ENCODE data around the gene OAS1.
A peak's percentile ranks its signal among the peaks of the same experiment; 100 is the strongest.

Gene OAS1

DNA sequence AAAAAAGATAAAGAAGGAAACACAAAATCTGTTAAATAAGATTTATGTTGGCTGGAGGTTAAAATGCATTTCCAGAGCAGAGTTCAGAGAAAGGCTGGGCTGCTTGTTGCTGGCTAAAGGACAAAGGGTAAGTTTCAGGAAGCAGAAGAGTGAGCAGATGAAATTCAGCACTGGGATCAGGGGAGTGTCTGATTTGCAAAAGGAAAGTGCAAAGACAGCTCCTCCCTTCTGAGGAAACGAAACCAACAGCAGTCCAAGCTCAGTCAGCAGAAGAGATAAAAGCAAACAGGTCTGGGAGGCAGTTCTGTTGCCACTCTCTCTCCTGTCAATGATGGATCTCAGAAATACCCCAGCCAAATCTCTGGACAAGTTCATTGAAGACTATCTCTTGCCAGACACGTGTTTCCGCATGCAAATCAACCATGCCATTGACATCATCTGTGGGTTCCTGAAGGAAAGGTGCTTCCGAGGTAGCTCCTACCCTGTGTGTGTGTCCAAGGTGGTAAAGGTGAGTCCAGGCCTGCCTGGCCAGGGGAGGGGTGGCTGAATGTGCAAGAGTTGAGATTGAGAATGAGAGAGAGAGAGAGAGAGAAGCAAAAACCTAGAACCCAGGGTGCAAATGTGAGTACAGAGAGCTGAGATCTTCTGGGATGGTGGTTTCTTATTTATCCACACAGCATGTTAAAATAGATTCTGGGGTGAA lies at the start of gene OAS1:
OAS1 (plus strand) TSS at position 251 of the 703 bp plus-strand sequence; CDS start at position 329, 78 bp downstream.
- peak; percentile 34 for DNase-seq

DNA sequence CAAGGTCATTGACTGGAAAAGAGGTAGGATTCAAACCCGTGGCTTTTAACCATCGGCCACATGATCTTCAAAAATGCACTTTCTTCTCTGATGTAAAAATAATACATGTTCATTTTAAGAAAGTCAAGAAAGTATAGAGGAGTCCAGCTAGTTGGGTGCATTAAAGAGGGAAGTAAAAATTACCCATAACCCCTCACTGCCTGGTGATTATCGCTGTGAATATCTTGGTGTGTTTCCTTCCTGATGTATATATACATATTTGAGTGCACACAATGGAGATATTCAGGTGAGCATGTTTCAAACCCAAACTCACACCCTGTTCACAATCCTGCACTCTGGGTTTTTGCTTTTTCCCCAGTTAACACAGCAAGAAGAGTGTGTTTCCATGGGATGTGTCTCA lies 47.5 kb upstream of the OAS1 start:
- DNase-seq: no peak

DNA sequence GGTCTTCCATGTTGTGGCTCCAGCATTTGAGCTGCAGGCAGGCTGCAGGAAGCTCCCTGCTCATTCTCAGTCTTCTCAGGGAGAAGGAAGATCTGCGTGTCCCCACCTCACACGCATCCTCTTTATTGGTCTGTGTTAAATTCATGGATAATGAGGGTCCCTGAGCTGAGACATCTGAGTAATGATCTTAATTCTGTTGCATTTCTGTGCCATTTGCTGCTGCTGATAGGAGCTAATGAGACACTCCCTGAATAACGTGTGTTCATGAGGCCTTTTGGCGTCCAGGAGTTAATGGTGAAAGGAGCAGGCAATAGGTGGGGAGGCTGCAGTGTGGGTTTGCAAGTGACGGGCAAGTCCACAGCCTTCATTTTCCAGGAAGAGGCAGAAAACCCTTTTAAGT lies 46.6 kb upstream of the OAS1 start:
- DNase-seq: no peak

DNA sequence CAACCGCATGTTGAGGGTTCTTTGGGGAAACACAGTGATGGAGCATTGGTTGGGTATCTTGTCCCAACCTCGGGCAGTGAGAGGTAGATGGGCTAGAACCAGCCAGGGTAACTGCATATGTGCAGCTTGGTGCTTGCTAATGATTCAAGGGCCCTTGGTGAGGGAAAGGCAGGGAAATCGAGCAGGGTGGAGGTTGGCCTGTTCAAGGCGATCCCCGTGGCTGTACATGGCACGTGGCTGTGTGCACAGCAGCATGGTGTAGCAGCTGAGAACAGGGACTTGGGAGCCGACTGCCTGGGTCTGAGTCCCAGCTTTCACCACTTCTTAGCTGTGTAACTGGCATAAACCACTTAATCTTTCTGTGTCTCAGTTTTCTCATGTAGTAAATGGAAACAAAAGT lies 45.5 kb upstream of the OAS1 start:
- DNase-seq: no peak

DNA sequence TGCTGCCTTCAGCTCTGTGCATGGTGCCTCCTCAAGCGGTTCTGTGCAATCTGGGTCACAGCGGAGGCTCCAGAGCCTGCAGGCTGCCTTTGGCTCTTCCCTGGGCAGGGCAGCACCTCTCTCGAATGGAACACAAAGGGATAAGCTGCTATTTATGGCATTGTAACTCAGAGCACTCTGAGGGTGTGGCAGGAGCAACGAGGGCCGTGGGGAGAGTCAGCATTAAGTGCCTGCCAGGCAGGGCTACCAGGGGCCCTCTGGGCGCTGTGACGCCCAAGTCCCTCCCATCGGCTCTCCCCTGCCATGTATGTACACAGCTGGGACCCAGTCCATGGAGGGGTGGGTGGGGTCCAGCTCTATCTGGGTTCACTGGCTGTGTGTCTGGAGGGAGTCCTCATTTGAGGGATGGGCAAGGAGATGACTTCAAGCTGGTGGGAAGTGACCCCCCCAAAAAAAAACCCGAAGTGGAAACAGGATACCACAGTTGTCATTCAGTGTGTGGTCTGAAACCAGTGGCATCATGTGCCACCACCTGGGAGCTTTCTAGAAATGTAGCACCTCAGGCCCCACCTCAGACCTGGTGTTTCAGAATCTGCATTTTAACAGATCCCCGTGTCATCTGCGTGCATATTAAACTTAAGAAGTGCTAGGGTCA lies 44.0 kb upstream of the OAS1 start:
- DNase-seq: no peak

DNA sequence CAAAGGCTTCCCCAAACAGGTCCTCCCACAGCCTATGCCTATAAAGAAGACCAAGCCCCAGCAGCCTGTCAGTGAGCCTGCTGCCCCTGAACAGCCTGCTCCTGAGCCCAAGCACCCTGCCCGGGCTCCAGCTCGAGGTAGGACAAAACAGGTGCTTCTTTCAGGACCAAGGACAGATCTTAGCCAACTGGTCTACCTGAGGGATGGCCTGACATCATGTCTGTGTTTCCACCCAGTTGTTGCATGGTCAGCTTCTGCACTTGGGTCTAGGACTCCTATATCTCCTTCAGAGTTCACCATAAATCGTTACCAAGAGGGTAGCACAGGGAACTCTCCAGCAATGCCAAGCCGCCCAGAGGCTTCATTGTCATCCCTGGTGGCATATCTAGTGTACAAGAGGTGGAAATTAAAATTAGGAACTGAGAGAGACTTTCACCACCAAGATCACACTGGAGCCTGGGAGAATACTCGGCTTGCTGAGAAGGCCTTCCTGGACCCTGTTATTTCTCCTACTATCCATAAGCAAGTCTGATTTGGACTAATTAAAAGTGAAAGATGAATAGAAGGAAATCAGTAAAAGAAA lies 38.2 kb upstream of the OAS1 start:
- no peak for DNase-seq

DNA sequence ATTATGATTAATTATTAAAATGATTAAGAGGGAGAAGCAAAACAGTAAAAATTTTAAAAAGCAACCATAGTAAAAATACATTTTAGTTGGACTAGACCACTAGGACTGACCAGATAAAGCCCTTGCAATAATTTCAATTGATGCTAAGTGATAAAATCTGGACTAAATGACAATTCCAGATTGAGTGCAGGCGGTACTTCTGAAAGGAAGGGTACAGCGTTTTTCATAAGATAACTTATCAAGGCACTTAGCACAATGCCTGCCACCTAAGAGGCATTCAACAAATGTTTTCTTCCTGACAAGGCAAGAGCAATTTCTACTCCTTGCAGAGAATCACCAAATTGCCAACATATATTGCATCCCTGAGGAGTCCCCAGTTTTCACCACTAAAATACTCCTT lies 37.7 kb upstream of the OAS1 start:
- DNase-seq: no peak

DNA sequence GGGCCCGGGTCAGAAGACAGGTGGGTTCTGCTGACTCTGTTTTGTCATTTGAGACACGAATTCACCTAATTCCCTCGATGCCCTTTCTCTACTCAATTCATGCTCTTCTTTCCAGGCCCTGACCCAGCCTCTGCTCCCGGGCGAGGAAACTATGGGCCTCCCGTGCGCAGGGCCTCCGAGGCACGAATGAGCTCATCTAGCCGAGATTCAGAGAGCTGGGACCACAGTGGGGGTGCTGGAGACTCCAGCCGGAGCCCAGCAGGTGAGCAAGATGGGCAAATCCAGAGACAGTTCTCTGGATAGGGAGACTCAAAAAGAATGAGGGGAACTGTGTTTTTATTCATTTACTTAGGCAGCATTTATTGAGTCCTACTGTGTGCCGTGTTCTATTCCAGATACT lies 37.0 kb upstream of the OAS1 start:
- DNase-seq: no peak

DNA sequence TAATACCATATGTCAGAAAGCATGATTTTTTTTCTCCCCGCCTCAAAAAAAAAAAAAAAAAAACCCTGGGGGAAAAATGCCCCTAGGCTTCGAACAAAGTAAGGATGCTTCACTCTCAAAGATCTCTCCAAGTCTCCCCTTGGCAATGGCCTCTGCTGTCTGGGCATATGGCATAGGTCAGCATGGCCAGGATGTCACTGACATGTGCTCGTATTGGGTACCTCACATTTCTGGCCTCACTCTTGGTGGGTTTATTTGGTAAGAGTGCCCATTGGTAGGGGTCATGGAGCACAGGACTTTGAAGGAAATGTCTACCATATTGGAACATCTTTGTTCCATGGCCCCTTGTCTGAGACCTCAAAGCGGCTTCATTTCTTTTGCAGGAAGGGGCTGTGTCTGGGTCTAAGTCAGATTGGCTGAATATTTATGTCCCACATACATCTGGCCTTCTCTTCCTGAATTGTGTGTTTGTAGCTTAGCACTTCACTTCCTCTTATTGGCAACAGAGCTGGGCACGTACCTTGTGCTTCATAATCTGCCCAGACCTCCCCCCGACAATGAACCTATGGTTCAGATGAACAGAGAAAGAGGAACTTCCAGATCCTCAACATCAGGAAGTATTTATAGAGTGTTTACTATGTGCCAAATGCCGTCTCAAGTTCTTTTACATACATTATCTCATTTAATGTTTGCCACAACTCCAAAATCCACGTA lies 36.3 kb upstream of the OAS1 start:
- peak; percentile 56 for DNase-seq

DNA sequence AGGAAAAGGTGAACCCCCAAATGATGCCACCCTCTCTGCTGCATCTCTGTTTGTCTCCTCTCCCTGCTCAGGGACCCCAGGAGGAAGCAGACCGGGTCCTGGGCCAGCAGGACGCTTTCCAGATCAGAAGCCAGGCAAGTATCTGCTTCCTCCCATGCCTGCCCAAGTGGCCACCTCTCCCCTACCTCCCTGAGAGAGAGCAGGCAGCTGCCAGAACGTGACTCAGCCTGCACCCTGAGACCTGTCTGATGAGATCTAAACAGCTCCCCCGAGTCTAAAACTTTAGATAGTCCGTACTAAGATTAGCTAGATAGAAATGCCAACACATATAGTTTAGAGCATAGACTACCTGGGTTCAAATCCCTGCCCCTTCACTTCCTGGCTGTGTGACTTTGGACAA lies 31.2 kb upstream of the OAS1 start:
- no peak for DNase-seq

DNA sequence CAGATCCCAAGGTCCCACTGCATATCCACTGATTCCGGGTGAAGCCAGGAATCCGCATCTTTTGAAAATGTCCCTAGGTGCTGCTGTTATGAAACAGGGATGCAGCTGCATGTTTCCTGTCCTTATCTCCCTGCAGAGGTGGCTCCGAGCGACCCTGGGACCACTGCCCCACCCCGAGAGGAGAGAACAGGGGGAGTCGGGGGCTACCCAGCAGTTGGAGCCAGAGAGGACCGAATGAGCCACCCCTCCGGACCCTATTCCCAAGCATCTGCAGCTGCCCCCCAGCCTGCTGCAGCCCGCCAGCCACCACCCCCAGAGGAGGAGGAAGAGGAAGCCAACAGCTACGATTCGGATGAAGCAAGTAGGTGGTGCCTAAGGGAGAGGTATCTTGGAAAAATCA lies 30.3 kb upstream of the OAS1 start:
- DNase-seq: no peak

DNA sequence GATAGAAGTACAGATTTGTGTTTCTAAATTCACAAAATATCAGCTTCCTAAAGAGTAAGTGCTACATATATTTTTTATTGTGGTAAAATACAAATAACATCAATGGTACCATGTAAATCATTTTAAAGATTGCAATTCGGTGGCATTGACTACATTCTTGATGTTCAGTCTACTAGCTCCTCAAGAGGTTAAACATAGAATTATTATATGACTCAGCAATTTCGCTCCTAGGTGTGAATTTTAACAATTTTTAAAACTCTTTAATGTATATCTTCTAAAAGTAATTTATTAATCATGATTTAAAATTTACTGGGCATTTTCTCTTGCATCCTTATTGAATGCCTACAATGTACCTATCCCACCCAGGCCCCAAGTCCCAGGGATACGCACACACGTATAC lies 29.8 kb upstream of the OAS1 start:
- DNase-seq: no peak

DNA sequence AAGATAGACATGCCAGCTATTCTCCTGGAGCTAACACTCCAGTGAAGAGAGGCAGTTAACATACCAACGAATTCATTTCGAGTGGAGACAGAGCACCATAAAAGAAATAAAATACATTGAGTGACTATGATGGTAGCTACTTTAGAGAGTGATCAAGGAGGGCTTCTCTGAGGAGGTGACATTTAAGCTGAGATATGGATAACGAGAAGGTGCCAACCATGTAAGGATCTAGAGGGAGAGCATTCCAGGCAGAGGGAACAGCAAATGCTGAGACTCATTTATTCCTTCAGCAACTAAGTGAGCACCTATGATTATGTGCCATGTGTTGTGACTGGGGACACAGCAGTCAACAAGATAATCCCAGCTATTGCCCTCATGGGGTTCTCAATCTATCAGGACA lies 28.3 kb upstream of the OAS1 start:
- no peak for DNase-seq

DNA sequence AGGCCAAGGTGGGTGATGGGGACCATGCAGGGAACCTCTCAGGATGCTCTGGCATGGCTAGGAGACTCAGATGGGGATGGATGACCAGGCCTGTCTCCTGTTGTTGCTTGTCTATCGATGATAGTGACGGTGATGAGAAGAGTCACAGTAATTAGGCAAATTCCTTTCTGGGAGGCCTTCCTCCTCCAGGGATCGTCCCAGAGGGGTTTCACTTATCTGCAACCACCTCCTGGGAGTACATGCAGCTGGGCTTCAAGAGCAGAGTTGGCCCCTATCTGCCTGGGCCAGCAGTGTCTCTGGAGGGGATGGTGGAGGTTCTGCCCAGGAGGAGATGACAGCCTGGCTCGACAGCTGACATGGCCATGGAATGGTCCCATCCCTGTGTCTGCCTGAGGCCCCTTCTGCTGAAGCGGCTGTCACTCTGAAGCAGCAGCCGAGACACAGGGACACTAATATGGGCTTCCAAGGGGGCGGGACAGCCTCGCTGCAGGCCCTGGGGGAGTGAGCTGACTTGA lies 27.5 kb upstream of the OAS1 start:
- DNase-seq: no peak

DNA sequence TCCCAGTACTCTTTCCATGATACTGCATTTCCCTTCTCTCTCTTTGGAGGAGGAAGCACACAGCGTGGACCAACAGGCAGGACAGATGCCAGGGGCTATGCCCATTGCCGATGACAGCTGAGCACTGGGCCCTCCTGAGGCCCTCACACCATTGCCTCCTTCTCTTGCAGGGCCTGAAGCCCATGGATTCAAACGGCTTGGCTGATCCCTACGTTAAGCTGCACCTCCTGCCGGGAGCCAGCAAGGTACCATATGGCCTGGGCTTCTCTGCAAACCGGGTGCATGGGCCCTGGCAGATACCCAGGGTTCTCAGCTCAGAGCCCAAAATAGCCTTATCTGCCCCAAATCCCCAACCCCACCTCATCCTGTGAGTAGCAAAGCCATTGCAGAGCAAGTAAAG lies 25.2 kb upstream of the OAS1 start:
- no peak for DNase-seq

DNA sequence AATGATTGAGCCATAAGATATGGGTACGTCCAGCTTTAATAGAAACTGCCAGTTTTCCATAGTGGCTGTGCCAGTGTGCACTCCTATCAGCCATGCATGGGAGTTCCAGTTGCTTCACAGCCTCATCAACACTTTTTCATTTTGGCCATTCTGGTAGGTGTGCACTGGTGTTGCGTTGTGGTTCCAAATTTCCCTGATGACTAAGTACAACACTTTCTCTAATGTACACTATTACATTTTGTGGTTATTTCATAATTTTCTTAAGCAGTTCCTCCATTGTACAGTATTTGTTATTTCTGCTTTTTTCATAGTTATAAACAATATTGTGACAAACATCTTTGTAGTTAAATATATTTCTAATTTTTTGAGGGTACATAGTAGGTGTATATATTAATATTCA lies 21.5 kb upstream of the OAS1 start:
- DNase-seq: no peak

DNA sequence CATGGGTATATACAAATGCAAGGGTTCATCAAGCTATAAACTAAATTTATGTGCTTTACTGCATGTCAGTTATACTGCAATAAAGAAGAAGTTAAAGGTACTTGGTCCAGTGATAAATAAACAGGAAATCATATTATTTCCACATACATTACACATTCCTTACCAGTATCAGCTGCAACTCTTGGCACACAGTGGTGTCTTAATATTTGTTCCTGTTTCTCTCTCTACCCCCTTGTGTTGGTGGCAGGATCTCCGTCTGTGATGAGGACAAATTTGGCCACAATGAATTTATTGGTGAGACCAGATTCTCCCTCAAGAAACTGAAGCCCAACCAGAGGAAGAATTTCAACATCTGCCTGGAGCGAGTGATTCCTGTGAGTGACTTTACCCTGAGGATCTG lies 19.2 kb upstream of the OAS1 start:
- no peak for DNase-seq

DNA sequence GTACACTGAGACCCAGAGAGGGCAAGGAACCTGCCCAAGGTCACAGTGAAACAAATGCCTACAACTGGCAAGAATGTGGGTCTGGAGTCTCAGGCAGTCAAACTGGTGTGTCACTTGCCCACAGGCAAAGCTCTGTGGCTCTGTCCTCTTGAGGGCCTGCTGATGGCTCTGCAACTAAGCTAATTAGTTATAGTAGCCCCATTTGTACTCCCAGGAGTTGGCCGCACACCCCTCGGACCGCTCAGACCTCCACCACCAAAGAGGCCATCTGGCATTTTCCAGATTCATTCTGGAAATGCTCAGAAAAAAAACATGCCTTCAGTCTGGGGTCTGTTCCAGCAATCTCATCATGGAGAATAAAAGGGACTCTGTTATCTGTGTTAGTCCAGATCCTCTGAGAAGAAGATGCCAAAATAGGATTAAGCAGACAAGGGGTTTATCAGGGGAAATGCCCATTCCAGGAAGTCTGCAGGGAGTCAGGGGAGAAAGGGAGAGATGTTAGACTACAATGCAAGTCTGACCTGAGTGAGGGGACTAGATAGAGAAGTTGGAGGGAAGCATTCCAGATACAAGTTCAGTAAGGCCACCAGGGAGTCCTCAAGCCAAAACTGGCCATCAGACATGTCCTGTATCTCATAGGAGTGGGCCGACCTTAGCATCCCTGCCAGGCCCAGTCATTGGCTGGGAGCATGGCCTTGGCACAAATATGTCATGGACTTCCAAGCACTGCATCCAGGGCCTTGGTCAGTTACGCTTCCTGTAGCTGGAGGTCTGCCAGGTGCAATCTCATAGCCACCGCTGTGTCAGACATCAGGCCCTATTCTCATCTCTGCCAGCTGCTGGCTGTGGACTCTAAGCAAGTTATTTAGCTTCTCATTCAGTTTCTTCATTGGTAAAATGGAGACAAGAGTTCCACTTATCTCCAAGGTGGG lies 15.4 kb upstream of the OAS1 start:
- DNase-seq: no peak

DNA sequence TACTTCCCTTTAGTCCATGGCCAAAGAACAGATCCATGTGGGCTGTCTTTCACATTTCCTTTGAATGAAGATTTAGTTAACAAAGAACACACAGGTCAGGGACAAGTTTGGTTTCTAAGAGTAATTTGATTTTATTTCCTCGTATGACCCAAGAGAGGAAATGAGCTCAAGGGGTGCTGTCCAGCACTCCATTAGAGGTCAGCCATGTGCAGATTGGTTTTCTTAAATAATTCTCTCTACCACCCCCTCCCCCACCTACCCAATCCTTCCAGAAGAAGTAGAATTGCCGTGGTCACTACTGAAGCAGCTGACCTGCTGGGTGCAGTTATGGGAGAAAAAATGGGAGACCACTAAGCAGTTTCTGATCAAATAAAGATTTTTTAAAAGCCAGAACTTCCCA lies 13.9 kb upstream of the OAS1 start:
- no peak for DNase-seq

DNA sequence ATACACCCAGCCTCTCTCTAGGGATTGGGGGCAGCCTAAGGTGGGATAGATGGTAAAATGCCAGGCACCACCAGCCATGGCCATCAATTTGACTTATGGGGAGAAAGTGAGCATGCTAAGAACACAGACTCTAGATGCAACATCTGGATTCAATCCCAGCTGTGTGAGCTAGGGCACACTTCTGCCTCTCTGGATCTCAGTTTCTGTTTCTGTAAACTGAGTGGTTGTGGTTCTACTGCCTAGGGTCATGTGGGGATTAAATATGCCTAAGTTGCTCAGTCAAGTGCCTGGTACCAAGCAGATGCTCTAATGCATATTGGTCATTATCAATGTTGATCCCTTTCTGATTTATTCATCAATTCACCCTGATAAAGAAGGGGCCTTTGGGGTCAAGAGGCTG lies 12.6 kb upstream of the OAS1 start:
- DNase-seq: no peak

DNA sequence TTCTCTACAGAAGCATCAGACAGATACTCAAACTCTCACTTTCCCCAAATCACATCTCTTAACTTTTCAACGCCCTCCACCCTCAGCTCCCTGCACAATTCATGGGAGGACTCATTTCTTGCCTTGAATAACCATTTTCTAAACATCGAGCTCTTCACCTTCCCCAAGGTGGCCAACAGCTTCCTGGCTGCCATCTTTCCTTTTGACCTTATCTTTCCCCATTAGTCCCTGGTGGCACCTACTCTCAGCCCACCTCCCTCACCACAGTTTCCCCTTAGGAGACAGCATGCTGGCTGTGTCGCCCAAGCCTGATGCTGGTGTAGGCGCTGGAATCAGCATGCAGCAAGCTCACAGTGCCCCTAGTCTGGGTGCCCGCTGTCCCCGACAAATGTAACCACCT lies 8.4 kb upstream of the OAS1 start:
- DNase-seq: no peak

DNA sequence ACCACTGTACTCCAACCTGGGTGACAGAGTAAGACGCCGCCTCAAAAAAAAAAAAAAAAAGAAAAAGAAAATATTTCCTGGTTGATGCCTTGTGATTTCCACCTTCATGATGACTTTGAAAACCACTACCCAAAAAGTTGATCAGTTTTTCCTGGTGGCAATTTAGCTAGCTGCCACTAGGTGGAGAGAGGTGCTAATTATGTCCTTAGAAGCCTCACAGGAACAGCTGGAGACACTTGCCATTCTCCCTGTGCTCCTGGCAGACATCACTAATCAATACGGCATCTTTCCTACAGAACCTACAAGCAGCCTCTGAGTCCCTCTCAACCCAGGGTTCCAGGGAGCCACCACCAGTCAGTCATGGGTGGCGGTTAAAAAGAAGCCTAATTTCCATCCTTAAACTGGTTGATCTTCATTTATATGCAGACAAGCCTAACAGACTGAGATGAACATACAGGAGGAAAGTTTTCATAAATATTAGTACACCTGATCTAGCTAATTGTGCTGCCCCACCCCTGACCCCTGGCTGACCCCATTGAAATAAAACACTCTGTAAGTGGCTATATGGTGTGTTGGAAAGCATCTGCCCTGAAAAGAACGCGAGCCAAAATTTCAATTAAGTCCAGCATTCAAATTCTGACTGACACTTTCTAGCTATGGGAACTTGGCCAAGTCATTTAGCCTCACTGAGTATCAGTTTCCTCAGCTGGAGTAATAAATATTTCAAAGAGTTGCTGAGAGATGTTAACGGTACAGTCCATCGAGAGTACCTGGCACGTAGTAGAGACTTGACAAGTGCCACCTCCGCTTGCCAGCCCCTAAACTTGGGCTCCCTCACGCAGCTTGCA lies 6.2 kb upstream of the OAS1 start:
- peak; percentile 9 for DNase-seq

All from GF-D8 (cell line).